NCI-H2107 treated with DMSO at 0.1 percent for 48 hours (cell line): ENCODE data around the gene CCDC12.

ENCODE experiments used
- DNase-seq: peaks from one replicate; lab custom pipeline; 2025; ENCODE audit not compliant: unreplicated experiment; lab: John Stamatoyannopoulos, UW

Gene CCDC12

DNA sequence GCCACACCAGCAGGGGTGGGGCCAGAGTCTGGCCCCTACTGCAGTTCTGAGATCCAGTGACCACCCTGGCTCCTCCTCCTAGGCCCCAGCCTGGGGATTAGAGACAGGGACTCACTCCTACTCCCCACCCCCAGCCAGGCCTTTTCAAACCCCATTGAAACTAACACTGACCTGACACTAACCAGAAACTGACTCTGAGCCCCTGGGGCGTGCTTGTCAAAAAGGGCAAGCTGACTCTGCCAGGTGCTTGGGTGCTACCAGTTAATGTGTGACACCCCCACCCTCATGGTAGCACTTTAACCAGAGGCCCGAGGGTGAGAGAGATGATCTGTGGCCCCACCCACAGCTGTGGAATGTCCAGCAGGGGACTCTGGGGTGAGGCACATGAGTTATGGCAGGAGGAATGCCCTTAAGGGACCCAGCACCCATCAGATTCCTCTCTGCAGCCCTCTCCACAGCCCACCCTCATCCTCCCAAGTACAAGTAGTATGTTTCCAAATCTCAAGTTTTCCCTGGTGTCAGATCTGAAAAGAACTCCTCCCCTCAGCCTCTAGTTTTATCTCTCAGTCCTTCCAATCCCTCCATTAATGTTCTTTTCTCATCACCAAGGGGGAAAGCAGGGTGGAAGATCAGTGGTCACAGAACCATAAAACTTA is 97.6 kb downstream of the CCDC12 start:
- DNase-seq = no peak

- no peak for DNase-seq
Measured at GRCh38 chr3:46877406-46878125, 99.0 kb downstream of the CCDC12 start, which contains the start of gene PTH1R. PTH1R (plus strand) TSS chr3:46877721; CDS start chr3:46883560, 5,839 bp downstream.

DNA sequence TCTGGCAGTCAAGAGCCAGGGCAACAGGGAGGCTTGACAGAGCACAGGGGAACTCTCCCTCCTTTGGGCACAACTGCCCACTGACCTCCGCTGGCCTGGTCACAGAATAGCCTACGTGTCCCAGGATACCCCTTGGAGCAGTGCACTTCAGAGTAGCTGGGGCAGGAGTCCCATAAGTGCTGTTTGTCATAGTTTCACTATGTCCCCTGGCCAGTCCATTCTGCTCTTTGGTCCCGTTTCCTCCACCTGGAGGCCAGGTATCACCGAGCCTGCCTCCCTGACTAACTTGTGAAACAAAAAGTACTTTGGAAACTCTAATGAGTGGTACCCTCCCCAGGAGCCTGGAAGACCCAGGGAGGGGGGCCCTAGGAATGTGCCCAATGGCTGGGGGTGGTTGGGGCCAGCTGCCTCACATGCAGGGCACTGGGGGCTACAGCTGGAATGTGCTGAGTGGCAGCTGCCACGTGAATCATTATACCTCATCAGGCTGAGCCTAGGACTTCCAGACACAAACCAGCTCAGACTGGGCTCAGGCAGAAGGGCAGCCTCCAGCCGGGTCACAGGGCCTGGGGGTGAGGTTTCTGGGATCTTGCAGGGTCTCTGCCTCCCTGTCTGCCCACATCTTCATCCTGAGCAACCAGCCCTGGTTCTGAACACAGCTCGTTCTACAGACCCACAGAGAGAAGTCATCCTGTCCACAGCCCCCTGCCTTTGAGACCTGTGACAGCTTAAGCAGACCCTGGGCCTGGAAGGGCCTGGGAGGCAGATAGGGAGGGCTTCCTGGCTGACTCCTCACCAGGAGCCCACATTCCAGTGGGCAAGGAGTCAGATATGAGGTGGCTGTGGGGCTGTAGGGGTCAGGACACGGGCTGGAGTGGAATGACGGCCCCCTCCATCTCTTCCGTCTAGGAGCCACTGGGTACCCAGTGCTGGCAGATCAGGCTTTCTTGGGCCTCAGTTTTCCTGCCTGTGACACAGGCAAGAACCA is 99.9 kb downstream of the CCDC12 start:
- no peak for DNase-seq

DNA sequence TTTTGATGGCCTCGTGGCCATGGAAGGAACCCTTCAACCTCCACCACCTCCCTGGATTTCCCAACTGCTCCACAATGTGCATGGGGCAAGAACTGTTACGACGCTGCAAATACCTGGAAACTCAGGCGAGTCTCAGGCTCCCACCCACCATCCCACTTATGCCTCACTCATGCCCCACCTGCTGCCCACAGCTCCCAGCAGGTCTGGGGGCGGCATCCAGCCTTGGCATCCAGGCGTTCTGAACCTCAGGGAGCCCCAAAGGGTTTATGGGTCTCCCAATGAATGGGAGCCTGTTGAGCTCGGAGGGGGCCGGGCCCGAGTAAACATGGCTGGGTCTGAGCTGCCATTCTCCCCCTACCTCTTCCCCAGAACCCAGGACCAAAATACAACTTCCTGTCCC is 101.0 kb downstream of the CCDC12 start:
- no peak for DNase-seq

GRCh38 chr3:46874430-46874829 is 102.1 kb downstream of the CCDC12 start:
- DNase-seq = no peak

DNA sequence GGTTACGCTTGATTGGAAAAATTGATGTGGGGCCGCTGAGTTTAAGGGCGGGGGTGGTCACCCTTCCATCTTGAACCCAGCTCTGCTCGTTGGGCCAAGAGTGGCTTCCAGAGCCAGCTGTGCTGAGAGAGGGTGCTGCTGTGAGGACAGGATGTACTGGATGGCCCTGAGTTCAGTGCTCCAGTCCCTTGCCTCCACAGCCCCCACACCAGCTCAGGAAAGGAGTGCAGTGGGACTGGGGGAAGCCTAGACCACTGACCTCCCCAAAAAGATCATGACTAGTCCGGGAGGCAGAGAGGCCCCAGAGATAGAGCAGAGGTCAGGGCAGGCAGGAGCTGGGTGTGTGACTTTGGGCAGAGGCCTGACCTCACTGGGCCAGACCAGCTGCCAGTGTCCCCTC is 103.0 kb downstream of the CCDC12 start:
- DNase-seq = no peak
